Stimulated activated CD4-positive, alpha-beta T cell treated with anti-CD3 and anti-CD28 coated beads, TNF-alpha, amount 100 ng/mL, for 48 hours (primary cell): ENCODE measurements around the gene SPDYE2B.
"Not testable (repeated sequence)": the region's sequence is repeated elsewhere in the genome, so short reads cannot be mapped to it uniquely, and the experiment has no call there.

Experiments used
- DNase-seq, 3 donors: peaks; one replicate each; pipeline ENCODE4 v3.0.0-alpha.2; 2020; ENCODE audit warnings: low read depth in 3 of 3

The SPDYE2B gene

DNA sequence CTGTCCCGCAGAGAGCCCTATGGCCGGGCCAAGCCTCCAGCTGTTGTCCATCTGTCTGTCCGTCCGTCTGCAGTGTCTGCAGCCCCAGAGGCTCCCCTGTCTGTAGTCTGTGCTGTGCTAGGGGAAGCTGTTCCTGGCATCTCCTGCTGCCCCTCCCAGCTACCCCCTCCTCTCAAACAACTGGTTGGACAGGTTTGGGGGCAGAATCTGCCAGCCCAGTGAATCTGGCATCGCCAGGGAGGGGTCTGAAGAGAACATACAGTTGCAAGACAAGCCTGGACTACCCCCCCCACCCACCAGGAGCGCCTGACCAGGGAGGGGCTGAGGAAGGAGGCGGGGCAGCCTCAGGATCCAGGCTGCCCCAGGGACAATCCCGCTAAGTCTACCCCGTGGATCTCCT, 7.4 kb upstream of the SPDYE2B start, which contains the start of gene UPK3BL1:
Gene UPK3BL1, minus strand, starts transcription at position 101 of the 400 bp plus-strand sequence. Its CDS starts 50 bp downstream, at position 51.
- DNase-seq, result not testable (repeated sequence)

- not testable (repeated sequence) for DNase-seq
Measured at GRCh38 chr7:102643404-102643803, 6.7 kb upstream of the SPDYE2B start.

DNA sequence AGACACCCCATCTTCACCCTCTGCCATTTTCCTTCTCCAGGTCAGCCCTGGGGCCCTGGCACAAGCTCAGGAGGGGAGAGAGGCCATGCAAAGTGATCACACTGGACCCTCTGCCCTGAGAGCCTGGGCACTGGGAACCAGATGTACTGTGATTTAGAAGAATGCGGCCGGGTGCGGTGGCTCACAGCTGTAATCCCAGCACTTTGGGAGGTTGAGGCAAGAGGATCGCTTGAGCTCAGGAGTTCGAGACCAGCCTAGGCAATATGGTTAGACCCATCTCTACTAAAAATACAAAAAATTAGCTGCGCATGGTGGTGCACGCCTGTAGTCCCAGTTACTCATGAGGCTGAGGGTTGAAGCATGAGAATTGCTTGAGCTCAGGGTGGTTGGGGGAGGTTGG, 2.3 kb upstream of the SPDYE2B start:
- DNase-seq, result not testable (repeated sequence)

- not testable (repeated sequence) for DNase-seq
Measured at GRCh38 chr7:102664765-102665164, 14.6 kb downstream of the SPDYE2B start.

GRCh38 chr7:102666850-102667249, 16.7 kb downstream of the SPDYE2B start:
- DNase-seq, result not testable (repeated sequence)

DNA sequence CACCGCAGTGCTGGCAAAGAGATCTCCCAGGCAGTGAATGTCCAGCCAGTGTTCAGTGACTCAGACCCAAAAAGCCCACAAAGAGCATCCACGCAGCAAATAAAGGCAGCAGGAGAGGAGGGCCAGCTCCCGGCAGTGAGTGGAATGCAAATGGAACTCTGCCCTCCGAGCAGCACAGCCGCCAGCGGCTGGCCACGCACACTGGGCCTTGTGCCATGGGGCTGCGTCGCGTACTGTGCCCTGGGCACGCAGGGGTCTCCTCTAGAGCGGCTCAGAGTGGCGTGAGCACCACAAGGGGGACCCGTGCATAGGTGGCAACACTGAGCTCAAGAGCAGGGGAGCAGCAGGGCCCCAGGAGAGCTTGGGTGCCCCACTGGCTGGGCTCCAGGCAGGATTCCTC, 17.4 kb downstream of the SPDYE2B start:
- not testable (repeated sequence) for DNase-seq

GRCh38 chr7:102671166-102671955, 21.2 kb downstream of the SPDYE2B start, which contains the start of gene POLR2J2:
TSS of gene POLR2J2 (minus strand) at chr7:102671663. CDS start at chr7:102671601, 62 bp downstream.
- not testable (repeated sequence) for DNase-seq

- DNase-seq, result not testable (repeated sequence)
Measured at GRCh38 chr7:102671956-102672307, 21.8 kb downstream of the SPDYE2B start.

DNA sequence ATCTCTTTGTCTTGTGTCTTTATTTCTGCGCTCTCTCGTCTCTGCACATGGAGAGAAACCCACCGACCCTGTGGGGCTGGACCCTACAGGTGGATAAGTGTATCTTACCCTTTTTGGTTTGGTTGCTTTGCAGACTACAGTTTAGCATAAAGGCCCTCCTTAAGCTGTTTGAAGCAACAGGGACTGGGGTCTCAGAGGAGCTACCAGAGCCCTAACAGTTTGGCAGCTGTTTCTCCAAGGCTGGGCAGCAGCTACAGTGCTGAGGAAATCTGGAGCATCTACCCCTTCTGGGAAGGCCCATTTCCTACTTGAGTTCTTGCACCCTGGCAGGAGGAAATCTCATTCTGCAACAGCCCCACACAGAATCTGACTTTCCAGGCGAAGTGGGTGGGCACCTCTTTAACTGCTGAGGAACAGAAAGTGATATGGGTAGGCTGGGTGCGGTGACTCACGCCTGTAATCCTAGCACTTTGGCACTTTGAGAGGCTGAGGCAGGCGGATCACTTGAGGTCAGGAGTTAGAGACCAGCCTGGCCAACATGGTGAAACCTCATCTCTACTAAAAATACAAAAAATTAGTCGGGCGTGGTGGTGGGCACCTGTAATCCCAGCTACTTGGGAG, 23.4 kb downstream of the SPDYE2B start:
- DNase-seq, result not testable (repeated sequence)

- DNase-seq, result not testable (repeated sequence)
Measured at GRCh38 chr7:102675545-102675944, 25.4 kb downstream of the SPDYE2B start.

DNA sequence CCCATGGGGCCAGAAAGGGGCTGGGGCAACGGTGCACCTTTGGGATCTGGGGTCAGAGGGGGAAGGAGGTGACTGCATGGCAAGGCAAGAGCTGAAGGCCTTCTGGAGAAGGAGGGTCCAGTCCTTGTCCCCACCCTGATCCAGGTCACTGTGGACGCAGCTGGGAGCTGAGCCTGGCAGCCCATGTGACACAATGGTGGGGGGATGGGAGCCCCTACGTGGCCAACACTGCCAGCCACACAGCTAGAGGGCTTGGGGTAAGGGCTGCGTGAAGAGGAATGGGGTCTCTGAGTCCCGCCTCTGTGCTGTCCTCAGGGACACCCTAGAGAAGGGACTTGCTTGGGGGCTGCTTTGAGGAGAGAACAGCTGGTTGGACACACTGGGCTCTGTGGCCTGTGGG, 30.7 kb downstream of the SPDYE2B start:
- not testable (repeated sequence) for DNase-seq

GRCh38 chr7:102682560-102682959, 32.4 kb downstream of the SPDYE2B start:
- DNase-seq, result not testable (repeated sequence)

GRCh38 chr7:102688299-102689036, 38.3 kb downstream of the SPDYE2B start:
- DNase-seq, result not testable (repeated sequence)

- not testable (repeated sequence) for DNase-seq
Measured at GRCh38 chr7:102689436-102690282, 39.5 kb downstream of the SPDYE2B start.

DNA sequence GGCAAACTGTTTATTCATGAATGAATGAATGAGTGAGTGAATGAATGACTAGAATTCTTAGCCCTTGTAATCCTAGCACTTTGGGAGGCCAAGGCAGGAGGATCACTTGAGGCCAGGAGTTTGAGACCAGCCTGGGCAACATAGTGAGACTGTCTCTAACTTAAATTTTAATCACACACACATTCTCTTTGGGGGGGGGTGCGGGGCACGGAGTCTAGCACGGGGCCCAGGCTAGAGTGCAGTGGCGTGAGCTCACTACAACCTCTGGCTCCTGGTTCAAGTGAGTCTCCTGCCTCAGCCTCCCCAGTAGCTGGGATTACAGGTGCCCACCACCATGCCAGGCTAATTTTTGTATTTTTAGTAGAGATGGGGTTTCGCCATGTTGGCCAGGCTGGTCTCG, 40.5 kb downstream of the SPDYE2B start:
- not testable (repeated sequence) for DNase-seq

GRCh38 chr7:102694008-102694407, 43.9 kb downstream of the SPDYE2B start:
- not testable (repeated sequence) for DNase-seq

- DNase-seq, result not testable (repeated sequence)
Measured at GRCh38 chr7:102695033-102695552, 45.0 kb downstream of the SPDYE2B start.

- DNase-seq, result not testable (repeated sequence)
Measured at GRCh38 chr7:102696009-102696408, 45.9 kb downstream of the SPDYE2B start.

DNA sequence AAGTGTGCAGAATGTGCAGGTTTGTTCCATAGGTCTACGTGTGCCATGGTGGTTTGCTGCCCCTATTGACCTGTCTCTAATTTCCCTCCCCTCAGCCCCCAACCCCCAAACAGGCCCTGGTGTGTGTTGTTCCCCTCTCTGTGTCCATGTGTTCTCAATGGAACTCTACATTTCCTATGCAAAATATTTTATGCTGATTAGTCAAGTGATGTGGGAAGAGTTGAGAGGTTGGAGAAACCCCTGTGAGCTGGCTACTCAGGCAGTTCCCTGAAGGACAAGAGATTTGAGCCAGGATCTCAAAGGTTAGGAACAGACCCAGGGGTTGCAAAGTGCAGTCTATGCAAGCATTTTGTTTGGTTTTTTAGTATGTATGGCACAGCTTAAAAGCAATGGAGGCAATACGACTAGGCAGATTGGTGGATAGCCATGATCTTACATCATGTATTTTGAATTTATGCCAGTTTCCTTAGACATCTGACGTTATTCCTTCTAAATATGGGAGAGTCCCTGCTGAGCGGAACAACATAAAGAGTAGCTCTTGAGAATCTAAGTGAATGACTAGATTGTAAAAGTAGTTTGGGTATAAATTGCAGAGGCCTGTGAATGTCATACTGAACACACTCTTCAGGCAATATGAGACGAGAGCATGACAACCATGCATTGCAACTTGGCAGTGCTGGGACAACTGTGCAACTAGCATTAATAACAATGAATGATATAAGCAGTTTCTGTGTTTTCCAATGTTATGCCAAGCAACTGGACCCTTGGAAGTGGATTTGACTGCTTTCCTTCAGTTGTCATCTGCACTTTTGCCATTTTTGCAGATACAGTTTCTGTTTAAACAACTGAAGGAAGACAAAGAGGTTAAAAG, 47.8 kb downstream of the SPDYE2B start:
- not testable (repeated sequence) for DNase-seq
